GM18870 (cell line): Measurements from ENCODE around the gene CES5A.
"Not testable (repeated sequence)": the region's sequence is repeated elsewhere in the genome, so short reads cannot be mapped to it uniquely, and the experiment has no call there.

Experiments
- ATAC-seq: cut with Tn5 transposase; IDR thresholded peaks from one replicate; pipeline ENCODE4 v1.9.1; 2021; ENCODE audit warnings: moderate library complexity; ENCODE audit not compliant: unreplicated experiment

The CES5A gene

GRCh38 chr16:55875273-55875672, at the start of gene CES5A:
Gene CES5A (minus strand): TSS chr16:55875373. CDS start chr16:55875221, 152 bp downstream.
- no peak for ATAC-seq

GRCh38 chr16:55922662-55923061, 47.5 kb upstream of the CES5A start:
- no peak for ATAC-seq

GRCh38 chr16:55917373-55918160, 42.4 kb upstream of the CES5A start:
- no peak for ATAC-seq

- no peak for ATAC-seq
These were observed 40.1 kb upstream of the CES5A start for GRCh38 chr16:55915096-55915827.

- no peak for ATAC-seq
These were observed 39.2 kb upstream of the CES5A start for GRCh38 chr16:55914383-55914782.

GRCh38 chr16:55913716-55914115, 38.5 kb upstream of the CES5A start:
- ATAC-seq: no peak

- ATAC-seq: not testable (repeated sequence)
These were observed 37.9 kb upstream of the CES5A start for GRCh38 chr16:55913121-55913520.

- no peak for ATAC-seq
These were observed 36.8 kb upstream of the CES5A start for GRCh38 chr16:55912022-55912421.

GRCh38 chr16:55911616-55912015, 36.4 kb upstream of the CES5A start:
- ATAC-seq: no peak

GRCh38 chr16:55909876-55910275, 34.7 kb upstream of the CES5A start:
- ATAC-seq: no peak

- ATAC-seq: no peak
These were observed 33.5 kb upstream of the CES5A start for GRCh38 chr16:55908641-55909040.

GRCh38 chr16:55907661-55908060, 32.5 kb upstream of the CES5A start:
- no peak for ATAC-seq

- no peak for ATAC-seq
These were observed 30.9 kb upstream of the CES5A start for GRCh38 chr16:55906123-55906522.

GRCh38 chr16:55905651-55906050, 30.5 kb upstream of the CES5A start:
- ATAC-seq: no peak

GRCh38 chr16:55901566-55902217, 26.5 kb upstream of the CES5A start:
- no peak for ATAC-seq

GRCh38 chr16:55900616-55901393, 25.6 kb upstream of the CES5A start:
- ATAC-seq: no peak

GRCh38 chr16:55899857-55900256, 24.7 kb upstream of the CES5A start:
- ATAC-seq: no peak

GRCh38 chr16:55898592-55898991, 23.4 kb upstream of the CES5A start:
- no peak for ATAC-seq

GRCh38 chr16:55892821-55893220, 17.6 kb upstream of the CES5A start:
- ATAC-seq: no peak

- no peak for ATAC-seq
These were observed 14.3 kb upstream of the CES5A start for GRCh38 chr16:55889518-55889917.

GRCh38 chr16:55888546-55888945, 13.4 kb upstream of the CES5A start:
- no peak for ATAC-seq
